Neural progenitor cell (in vitro differentiated cells): ENCODE measurements around the gene HDAC11. TPM values are rescaled to one million over a fixed set of nuclear protein-coding genes. Genes with fewer than 3 reads are reported as not detected.
"Not testable (repeated sequence)": the region's sequence is repeated elsewhere in the genome, so short reads cannot be mapped to it uniquely, and the experiment has no call there.

Source experiments
- DNase-seq: peaks from one replicate; pipeline ENCODE4 v3.0.0-alpha.2; 2016; ENCODE audit warnings: low spot score
- H2AFZ ChIP-seq: fragments of 200-600 bp; sonication (generic); replicated peaks from 2 replicates; pipeline ENCODE4 v1.6.1; 2016; ENCODE audit warnings: antibody characterized with exemption
- H3F3A ChIP-seq: fragments of 200-600 bp; sonication (generic); 2 replicates; pipeline ENCODE4 v1.6.1; 2016; ENCODE audit warnings: antibody characterized with exemption, low read depth
- H3K27ac ChIP-seq: fragments of 200-600 bp; sonication (generic); 2 replicates; pipeline ENCODE4 v1.5.1; 2016; ENCODE audit warnings: mild to moderate bottlenecking
- H3K27me3 ChIP-seq: fragments of 200-600 bp; sonication (generic); 2 replicates; pipeline ENCODE4 v1.6.1; 2016; ENCODE audit warnings: mild to moderate bottlenecking, moderate library complexity
- H3K36me3 ChIP-seq: fragments of 200-600 bp; sonication (generic); 2 replicates; pipeline ENCODE4 v1.5.1; 2016
- H3K4me1 ChIP-seq: fragments of 200-600 bp; sonication (generic); 2 replicates; pipeline ENCODE4 v1.6.1; 2016; ENCODE audit warnings: mixed run types
- H3K4me2 ChIP-seq: fragments of 200-600 bp; sonication (generic); 2 replicates; pipeline ENCODE4 v1.6.1; 2016
- H3K4me3 ChIP-seq: fragments of 200-600 bp; sonication (generic); 2 replicates; pipeline ENCODE4 v1.5.1; 2016
- H3K79me2 ChIP-seq: fragments of 200-600 bp; sonication (generic); 2 replicates; pipeline ENCODE4 v1.6.1; 2016; ENCODE audit warnings: low read depth
- H3K9ac ChIP-seq: fragments of 200-600 bp; sonication (generic); 2 replicates; pipeline ENCODE4 v1.6.1; 2016
- H3K9me3 ChIP-seq: fragments of 200-600 bp; sonication (generic); 2 replicates; pipeline ENCODE4 v1.5.1; 2016; ENCODE audit warnings: low read depth
- H4K20me1 ChIP-seq: fragments of 200-600 bp; sonication (generic); 2 replicates; pipeline ENCODE4 v1.6.1; 2016; ENCODE audit warnings: low read depth
- H3K27ac Mint-ChIP-seq: 3 replicates; pipeline ENCODE4 v1.8.0; 2021; ENCODE audit warnings: mixed read lengths
- H3K27me3 Mint-ChIP-seq: 2 replicates; pipeline ENCODE4 v1.8.0; 2022; ENCODE audit warnings: low read depth, mild to moderate bottlenecking, inconsistent platforms, moderate library complexity, mixed read lengths; ENCODE audit not compliant: insufficient read depth
- H3K36me3 Mint-ChIP-seq: 3 replicates; pipeline ENCODE4 v1.8.0; 2021; ENCODE audit warnings: mixed read lengths
- H3K4me1 Mint-ChIP-seq: 3 replicates; pipeline ENCODE4 v1.8.0; 2021; ENCODE audit warnings: mixed read lengths
- H3K4me3 Mint-ChIP-seq: 3 replicates; pipeline ENCODE4 v1.8.0; 2021; ENCODE audit warnings: mild to moderate bottlenecking, moderate library complexity, mixed read lengths
- H3K9me3 Mint-ChIP-seq: 3 replicates; pipeline ENCODE4 v1.8.0; 2020; ENCODE audit warnings: mixed read lengths
- CTCF ChIP-seq: fragments of 200-600 bp; sonication (generic); IDR thresholded peaks from 2 replicates; pipeline ENCODE4 v1.5.1; 2017; ENCODE audit warnings: antibody characterized with exemption, mild to moderate bottlenecking
- EZH2 ChIP-seq: fragments of 200-600 bp; sonication (generic); IDR thresholded peaks from 2 replicates; pipeline ENCODE4 v1.6.1; 2017; ENCODE audit warnings: antibody characterized with exemption, mild to moderate bottlenecking, moderate library complexity
- EZH2phosphoT487 ChIP-seq: fragments of 200-600 bp; sonication (generic); IDR thresholded peaks from 2 replicates; pipeline ENCODE4 v1.6.1; 2017; ENCODE audit warnings: antibody characterized with exemption
- total RNA-seq: library from RNA; depleted of rRNA; stranded (reverse); fragments of >200 nt; gene quantifications from 2 replicates; pipeline ENCODE4 v1.2.3, GENCODE V29; 2015; ENCODE audit warnings: low replicate concordance

The HDAC11 gene
- 4.8 and 12.6 TPM in 2 replicates for total RNA-seq

GRCh38 chr3:13479582-13480339, at the start of gene HDAC11:
TSS of gene HDAC11 (plus strand) at chr3:13480306. CDS start at chr3:13480348, 42 bp downstream.
- peaks cover 33% of the 10 kb centered on the region for H3K4me1 Mint-ChIP-seq
- H3K4me3 Mint-ChIP-seq: peak within 1 kb of the TSS; percentile 90
- H3K9me3 ChIP-seq: no peaks in the 10 kb centered on the region
- no peaks in the 10 kb centered on the region for H3K9me3 Mint-ChIP-seq
- peaks cover 12% of the 10 kb centered on the region for H3K27me3 Mint-ChIP-seq
- no peaks in the 10 kb centered on the region for H4K20me1 ChIP-seq
- peak within 1 kb of the TSS; percentile 83 for H3K27ac Mint-ChIP-seq
- H2AFZ ChIP-seq: peak within 1 kb of the TSS; percentile 77
- peak within 1 kb of the TSS; percentile 71 for H3K27ac ChIP-seq
- DNase-seq: peak; percentile 99
- TF ChIP-seq CTCF (peak; percentile 22), EZH2 (no peak), EZH2phosphoT487 (peak; percentile 9)
- H3K36me3 Mint-ChIP-seq: peaks cover 1% of the 10 kb centered on the region
- H3K27me3 ChIP-seq: peaks cover 14% of the 10 kb centered on the region
- H3K9ac ChIP-seq: no peak within 1 kb of the TSS
- H3K4me1 ChIP-seq: peaks cover 15% of the 10 kb centered on the region
- peaks cover 17% of the 10 kb centered on the region for H3F3A ChIP-seq
- H3K4me3 ChIP-seq: peak within 1 kb of the TSS; percentile 64
- no peaks in the 10 kb centered on the region for H3K79me2 ChIP-seq
- H3K4me2 ChIP-seq: peak within 1 kb of the TSS; percentile 83
- H3K36me3 ChIP-seq: no peaks in the 10 kb centered on the region

- not testable (repeated sequence) for H3K36me3 ChIP-seq, H3K27me3 ChIP-seq, H3K79me2 ChIP-seq, H3K27ac ChIP-seq, H3K27ac Mint-ChIP-seq, H3K27me3 Mint-ChIP-seq, H4K20me1 ChIP-seq, H3K4me3 ChIP-seq, H3K9ac ChIP-seq, H3F3A ChIP-seq, H3K9me3 ChIP-seq, H3K36me3 Mint-ChIP-seq, H3K4me3 Mint-ChIP-seq, H3K4me1 ChIP-seq, H2AFZ ChIP-seq, DNase-seq, H3K4me2 ChIP-seq, H3K9me3 Mint-ChIP-seq
- H3K4me1 Mint-ChIP-seq: peaks cover 12% of the 10 kb centered on the region
Measured at GRCh38 chr3:13430411-13430875, 49.7 kb upstream of the HDAC11 start.

GRCh38 chr3:13432093-13432492, 48.0 kb upstream of the HDAC11 start:
- H3K9me3 Mint-ChIP-seq: no peaks in the 10 kb centered on the region
- TF ChIP-seq EZH2: no peak
- no peak for TF ChIP-seq CTCF
- no peak for TF ChIP-seq EZH2phosphoT487

GRCh38 chr3:13433912-13434311, 46.2 kb upstream of the HDAC11 start:
- no peak overlapping the region for H3K4me3 ChIP-seq
- H3F3A ChIP-seq: no peaks in the 10 kb centered on the region
- no peaks in the 10 kb centered on the region for H3K79me2 ChIP-seq
- H3K9me3 Mint-ChIP-seq: no peaks in the 10 kb centered on the region
- peak overlapping the region; percentile 94 for H2AFZ ChIP-seq
- peaks cover 6% of the 10 kb centered on the region for H3K9me3 ChIP-seq
- no peak overlapping the region for H3K4me2 ChIP-seq
- peaks cover 12% of the 10 kb centered on the region for H3K4me1 Mint-ChIP-seq
- no peak overlapping the region for H3K4me3 Mint-ChIP-seq
- H3K27ac ChIP-seq: no peak overlapping the region
- DNase-seq: no peak
- H3K36me3 Mint-ChIP-seq: no peaks in the 10 kb centered on the region
- H3K36me3 ChIP-seq: no peaks in the 10 kb centered on the region
- no peaks in the 10 kb centered on the region for H4K20me1 ChIP-seq
- H3K4me1 ChIP-seq: no peaks in the 10 kb centered on the region
- no peak overlapping the region for H3K9ac ChIP-seq
- no peaks in the 10 kb centered on the region for H3K27me3 ChIP-seq
- no peak for TF ChIP-seq EZH2phosphoT487
- no peaks in the 10 kb centered on the region for H3K27me3 Mint-ChIP-seq
- H3K27ac Mint-ChIP-seq: peak overlapping the region; percentile 40

More at GRCh38 chr3:13432093-13432492, 48.0 kb upstream of the HDAC11 start:
- Histone ChIP-seq H4K20me1 (no peaks in the 10 kb centered on the region), H3K27ac (no peak overlapping the region), H3K4me2 (no peak overlapping the region), H2AFZ (no peak overlapping the region), H3F3A (no peaks in the 10 kb centered on the region), H3K4me1 (no peaks in the 10 kb centered on the region), H3K27me3 (no peaks in the 10 kb centered on the region), H3K79me2 (no peaks in the 10 kb centered on the region), H3K4me3 (no peak overlapping the region), H3K9ac (no peak overlapping the region), H3K36me3 (no peaks in the 10 kb centered on the region), H3K9me3 (peaks cover 6% of the 10 kb centered on the region)
- Mint-ChIP-seq H3K27ac (no peak overlapping the region), H3K4me1 (peaks cover 12% of the 10 kb centered on the region), H3K36me3 (no peaks in the 10 kb centered on the region), H3K4me3 (no peak overlapping the region), H3K27me3 (no peaks in the 10 kb centered on the region)
- no peak for DNase-seq

- not testable (repeated sequence) for H3K4me3 Mint-ChIP-seq, H3K36me3 ChIP-seq, H3K27me3 Mint-ChIP-seq, DNase-seq, H3K27ac Mint-ChIP-seq, H3K79me2 ChIP-seq, H3K36me3 Mint-ChIP-seq, H3K9me3 ChIP-seq, H4K20me1 ChIP-seq, H3K4me1 ChIP-seq, H3K4me3 ChIP-seq, H2AFZ ChIP-seq, H3K4me2 ChIP-seq, H3F3A ChIP-seq, H3K27ac ChIP-seq, H3K27me3 ChIP-seq, H3K9ac ChIP-seq, H3K9me3 Mint-ChIP-seq
- peaks cover 20% of the 10 kb centered on the region for H3K4me1 Mint-ChIP-seq
Measured at GRCh38 chr3:13436213-13436612, 43.9 kb upstream of the HDAC11 start.
